Activated CD4-positive, alpha-beta memory T cell treated with anti-CD3 and anti-CD28 coated beads, Interleukin-2, amount 10 ng/mL, durations not matched to agents 7 days and 5 days (primary cell): ENCODE data around the gene POLR3A. TPM values are rescaled to one million over a fixed set of nuclear protein-coding genes. Genes with fewer than 3 reads are reported as not detected.
"Not testable (repeated sequence)": the region's sequence is repeated elsewhere in the genome, so short reads cannot be mapped to it uniquely, and the experiment has no call there.

Experiments used
- CTCF ChIA-PET: fragments of 350-600 bp; sonication (Branson Sonifier 250); formaldehyde crosslinking; loops from one replicate; lab custom pipeline; 2021; ENCODE audit warnings: antibody characterized with exemption, inconsistent platforms; lab: Charles Lee
- POLR2A ChIA-PET: fragments of 350-600 bp; sonication (Branson Sonifier 250); formaldehyde crosslinking; loops from one replicate; lab custom pipeline; 2021; ENCODE audit warnings: antibody characterized with exemption; lab: Charles Lee
- DNase-seq: peaks from one replicate; pipeline ENCODE4 v3.0.0-alpha.2; 2020
- H3K27ac Mint-ChIP-seq: one replicate; pipeline ENCODE4 v1.8.0; 2021; ENCODE audit warnings: mild to moderate bottlenecking, mixed read lengths
- H3K27me3 Mint-ChIP-seq: one replicate; pipeline ENCODE4 v1.8.0; 2021; ENCODE audit warnings: mixed read lengths
- H3K36me3 Mint-ChIP-seq: one replicate; pipeline ENCODE4 v1.8.0; 2021; ENCODE audit warnings: low read depth, mixed read lengths
- H3K4me1 Mint-ChIP-seq: one replicate; pipeline ENCODE4 v1.8.0; 2021; ENCODE audit warnings: mixed read lengths
- H3K4me3 Mint-ChIP-seq: one replicate; pipeline ENCODE4 v1.8.0; 2021; ENCODE audit warnings: mild to moderate bottlenecking, mixed read lengths
- H3K9me3 Mint-ChIP-seq: one replicate; pipeline ENCODE4 v1.8.0; 2021; ENCODE audit warnings: mixed read lengths
- total RNA-seq, 2 experiments: library from RNA; stranded (reverse); gene quantifications; one replicate each; pipeline ENCODE4 v1.2.3, GENCODE V29; 2021

POLR3A gene
- total RNA-seq, 2 experiments from 2014 or later = 16.6 to 16.8 TPM

DNA sequence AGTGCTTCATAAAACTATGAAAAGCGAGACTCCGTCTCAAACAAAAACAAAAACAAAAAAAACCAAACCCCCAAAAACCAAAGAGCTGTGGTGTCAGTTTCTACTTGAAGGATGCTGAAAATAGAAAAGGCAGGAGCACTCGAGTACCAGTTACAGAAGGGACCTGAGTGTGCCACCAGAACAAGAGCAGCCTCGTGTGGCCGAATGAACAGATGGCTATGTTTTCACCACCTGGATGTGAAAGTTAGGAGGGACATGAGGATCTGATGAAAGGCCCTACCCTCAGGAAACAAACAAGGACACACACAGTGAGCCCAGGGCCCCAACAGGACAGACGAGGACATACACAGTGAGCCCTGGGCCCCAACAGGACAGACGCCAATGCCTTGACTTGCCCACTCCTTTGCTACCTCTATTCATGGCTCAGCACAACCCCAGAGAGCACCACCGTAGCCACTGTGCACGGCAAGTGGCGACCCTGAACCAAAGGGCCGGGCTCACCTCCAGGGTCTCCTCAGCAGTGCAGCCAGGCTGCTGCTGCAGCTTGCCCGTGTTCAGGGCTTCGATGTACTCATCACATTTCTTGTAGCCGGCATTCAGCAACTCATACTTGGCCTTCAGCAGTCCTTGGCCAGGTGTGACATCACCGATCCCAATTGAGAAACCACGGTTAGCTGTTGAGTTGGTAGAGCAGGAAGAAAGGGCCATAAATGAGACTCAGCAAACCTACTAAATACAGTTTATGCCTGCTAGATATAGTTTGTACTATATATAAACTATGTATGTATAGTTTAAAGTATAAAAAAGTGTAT is 24.9 kb downstream of the POLR3A start:
- Mint-ChIP-seq H3K27ac (no peak overlapping the region), H3K36me3 (peaks cover 64% of the 10 kb centered on the region), H3K27me3 (no peaks in the 10 kb centered on the region), H3K4me1 (no peaks in the 10 kb centered on the region), H3K9me3 (no peaks in the 10 kb centered on the region), H3K4me3 (no peak overlapping the region)
- POLR2A ChIA-PET = no interaction called here
- no peak for DNase-seq
- CTCF ChIA-PET = no interaction called here

- H3K9me3 Mint-ChIP-seq = no peaks in the 10 kb centered on the region
- no peak overlapping the region for H3K4me3 Mint-ChIP-seq
Observed at GRCh38 chr10:78002541-78003288, 26.6 kb downstream of the POLR3A start.

DNA sequence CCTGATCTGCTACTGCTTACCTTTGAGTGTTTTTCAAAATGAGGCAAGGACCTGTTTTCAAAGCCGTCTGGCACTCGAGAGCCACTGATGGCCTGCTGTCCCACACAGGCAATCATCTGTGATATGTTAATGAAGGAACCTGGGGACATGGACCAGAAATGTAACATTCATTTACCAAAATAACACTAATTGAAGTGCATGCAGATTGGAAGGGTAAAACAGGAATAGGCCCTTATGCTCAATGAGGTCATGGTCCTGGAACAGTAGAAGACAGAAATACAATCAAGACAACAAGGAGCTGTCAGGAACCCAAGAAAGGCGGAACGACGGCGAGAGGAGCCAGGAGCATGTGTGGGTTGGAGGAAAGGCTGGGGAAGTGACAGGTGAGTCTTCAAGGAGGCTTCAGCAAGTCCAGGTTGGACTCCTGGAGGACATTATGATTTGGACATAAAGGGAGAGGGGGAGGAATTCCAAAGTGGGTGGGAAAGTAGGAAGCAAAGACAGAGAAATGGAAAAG is 28.3 kb downstream of the POLR3A start:
- no peak overlapping the region for H3K27ac Mint-ChIP-seq
- H3K27me3 Mint-ChIP-seq = no peaks in the 10 kb centered on the region
- ChIA-PET POLR2A (no interaction called here), CTCF (no interaction called here)
- no peaks in the 10 kb centered on the region for H3K4me1 Mint-ChIP-seq
- H3K9me3 Mint-ChIP-seq = no peaks in the 10 kb centered on the region
- H3K4me3 Mint-ChIP-seq = no peak overlapping the region
- peaks cover 69% of the 10 kb centered on the region for H3K36me3 Mint-ChIP-seq
- DNase-seq = no peak

More at GRCh38 chr10:78002541-78003288, 26.6 kb downstream of the POLR3A start:
- Mint-ChIP-seq H3K27me3 (no peaks in the 10 kb centered on the region), H3K36me3 (peaks cover 69% of the 10 kb centered on the region), H3K27ac (no peak overlapping the region), H3K4me1 (no peaks in the 10 kb centered on the region)
- CTCF ChIA-PET = no interaction called here
- POLR2A ChIA-PET = no interaction called here
- DNase-seq = no peak

DNA sequence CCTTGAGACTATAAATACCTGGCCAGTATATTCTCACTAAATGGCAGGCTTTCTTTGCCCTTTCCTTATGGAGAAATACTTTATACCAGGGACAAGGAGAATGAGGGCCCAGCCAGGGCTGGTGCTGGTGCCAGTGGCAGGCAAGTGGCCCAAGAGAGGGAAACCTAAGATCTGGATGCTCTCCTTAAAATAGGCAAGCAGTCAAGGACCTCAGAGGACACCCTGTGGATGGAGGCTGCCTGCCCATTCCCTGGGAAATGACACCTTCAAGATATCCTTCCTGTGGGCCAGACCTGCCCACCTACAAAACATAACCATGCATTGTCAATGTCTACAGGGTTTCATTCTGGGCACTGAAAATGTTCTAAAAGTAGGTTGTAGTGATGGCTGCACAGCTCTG is 29.1 kb downstream of the POLR3A start:
- Mint-ChIP-seq H3K9me3 (no peaks in the 10 kb centered on the region), H3K4me1 (no peaks in the 10 kb centered on the region), H3K27me3 (no peaks in the 10 kb centered on the region), H3K27ac (no peak overlapping the region), H3K4me3 (no peak overlapping the region), H3K36me3 (peaks cover 64% of the 10 kb centered on the region)
- no peak for DNase-seq
- ChIA-PET CTCF (no interaction called here), POLR2A (no interaction called here)

DNA sequence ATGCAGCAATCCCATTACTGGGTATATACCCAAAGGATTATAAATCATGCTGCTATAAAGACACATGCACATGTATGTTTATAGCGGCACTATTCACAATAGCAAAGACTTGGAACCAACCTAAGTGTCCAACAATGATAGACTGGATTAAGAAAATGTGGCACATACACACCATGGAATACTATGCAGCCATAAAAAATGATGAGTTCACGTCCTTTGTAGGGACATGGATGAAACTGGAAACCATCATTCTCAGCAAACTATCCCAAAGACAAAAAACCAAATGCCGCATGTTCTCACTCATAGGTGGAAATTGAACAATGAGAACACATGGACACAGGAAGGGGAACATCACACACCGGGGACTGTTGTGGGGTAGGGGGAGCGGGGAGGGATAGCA is 30.5 kb downstream of the POLR3A start:
- CTCF ChIA-PET, H3K27me3 Mint-ChIP-seq, POLR2A ChIA-PET, H3K4me1 Mint-ChIP-seq, DNase-seq, H3K9me3 Mint-ChIP-seq, H3K27ac Mint-ChIP-seq, H3K4me3 Mint-ChIP-seq: not testable (repeated sequence)
- peaks cover 59% of the 10 kb centered on the region for H3K36me3 Mint-ChIP-seq

GRCh38 chr10:77993620-77994019 is 35.7 kb downstream of the POLR3A start:
- Mint-ChIP-seq H3K27ac (no peak overlapping the region), H3K4me3 (no peak overlapping the region), H3K9me3 (no peaks in the 10 kb centered on the region), H3K36me3 (peaks cover 60% of the 10 kb centered on the region), H3K27me3 (no peaks in the 10 kb centered on the region), H3K4me1 (no peaks in the 10 kb centered on the region)
- ChIA-PET CTCF (interaction anchor here (1.0 kb wide), 1 partner anchor 23 kb away, joined by 3 read pairs; no protein-coding TSS in a partner anchor), POLR2A (no interaction called here)
- no peak for DNase-seq

DNA sequence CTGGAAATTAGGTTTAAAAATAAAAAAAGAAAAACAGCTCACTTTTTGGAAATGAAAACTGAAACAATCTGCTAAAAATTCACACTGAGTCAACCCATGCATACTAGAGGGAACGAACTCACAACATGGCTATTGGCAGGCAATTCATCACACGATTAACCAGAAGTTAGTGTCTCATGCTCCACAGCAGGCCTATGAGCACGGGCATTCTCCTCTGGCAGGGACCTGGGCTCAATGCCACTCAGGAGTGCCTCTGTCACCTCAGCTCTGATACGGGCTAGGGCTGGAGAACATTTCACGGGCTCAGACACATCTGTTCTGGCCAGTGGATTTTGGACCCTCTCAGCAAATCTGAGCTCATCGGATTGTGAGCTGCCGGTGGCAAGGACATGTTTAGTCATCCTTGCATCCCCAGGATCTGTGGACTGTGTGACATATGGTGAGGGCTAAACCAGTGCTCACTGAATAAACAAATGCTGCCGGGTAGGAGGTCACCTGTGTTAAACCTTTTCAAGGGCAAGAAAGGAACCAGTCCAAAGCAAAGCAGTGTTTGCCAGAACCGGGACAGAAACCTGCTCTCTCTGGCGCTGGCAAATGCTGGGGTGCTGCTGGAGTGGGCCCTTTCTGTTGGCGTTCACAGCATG is 40.1 kb downstream of the POLR3A start:
- H3K36me3 Mint-ChIP-seq = peaks cover 65% of the 10 kb centered on the region
- no peaks in the 10 kb centered on the region for H3K9me3 Mint-ChIP-seq
- no peaks in the 10 kb centered on the region for H3K4me1 Mint-ChIP-seq
- ChIA-PET POLR2A (no interaction called here), CTCF (no interaction called here)
- no peaks in the 10 kb centered on the region for H3K27me3 Mint-ChIP-seq
- no peak overlapping the region for H3K27ac Mint-ChIP-seq
- no peak overlapping the region for H3K4me3 Mint-ChIP-seq
- no peak for DNase-seq

GRCh38 chr10:77987671-77988255 is 41.6 kb downstream of the POLR3A start:
- CTCF ChIA-PET = interaction anchor here (1.6 kb wide), 1 partner anchor 10 kb away, joined by 3 read pairs; no protein-coding TSS in a partner anchor
- H3K4me3 Mint-ChIP-seq = no peak overlapping the region
- H3K36me3 Mint-ChIP-seq = peaks cover 65% of the 10 kb centered on the region
- no peak for DNase-seq
- H3K9me3 Mint-ChIP-seq = no peaks in the 10 kb centered on the region
- POLR2A ChIA-PET = no interaction called here
- no peak overlapping the region for H3K27ac Mint-ChIP-seq
- no peaks in the 10 kb centered on the region for H3K27me3 Mint-ChIP-seq
- no peaks in the 10 kb centered on the region for H3K4me1 Mint-ChIP-seq

DNA sequence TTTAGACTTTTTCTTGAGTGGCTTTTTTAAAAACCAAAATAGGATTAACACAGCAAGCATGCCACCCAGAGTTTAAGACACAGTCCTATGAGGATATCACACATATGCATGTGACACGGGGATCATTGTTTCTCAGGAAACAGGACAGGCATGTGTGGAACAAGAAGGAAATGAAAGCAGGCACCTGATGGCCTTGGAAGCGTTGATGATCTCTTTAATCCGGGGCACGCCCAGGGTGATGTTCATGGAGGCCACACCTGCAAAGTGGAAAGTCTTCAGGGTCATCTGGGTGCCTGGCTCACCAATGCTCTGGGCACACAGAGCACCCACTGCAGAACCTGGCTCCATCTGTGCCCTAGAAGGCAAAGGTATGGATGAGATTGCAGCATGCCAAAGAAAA is 44.3 kb downstream of the POLR3A start:
- POLR2A ChIA-PET = no interaction called here
- H3K36me3 Mint-ChIP-seq = peaks cover 72% of the 10 kb centered on the region

DNA sequence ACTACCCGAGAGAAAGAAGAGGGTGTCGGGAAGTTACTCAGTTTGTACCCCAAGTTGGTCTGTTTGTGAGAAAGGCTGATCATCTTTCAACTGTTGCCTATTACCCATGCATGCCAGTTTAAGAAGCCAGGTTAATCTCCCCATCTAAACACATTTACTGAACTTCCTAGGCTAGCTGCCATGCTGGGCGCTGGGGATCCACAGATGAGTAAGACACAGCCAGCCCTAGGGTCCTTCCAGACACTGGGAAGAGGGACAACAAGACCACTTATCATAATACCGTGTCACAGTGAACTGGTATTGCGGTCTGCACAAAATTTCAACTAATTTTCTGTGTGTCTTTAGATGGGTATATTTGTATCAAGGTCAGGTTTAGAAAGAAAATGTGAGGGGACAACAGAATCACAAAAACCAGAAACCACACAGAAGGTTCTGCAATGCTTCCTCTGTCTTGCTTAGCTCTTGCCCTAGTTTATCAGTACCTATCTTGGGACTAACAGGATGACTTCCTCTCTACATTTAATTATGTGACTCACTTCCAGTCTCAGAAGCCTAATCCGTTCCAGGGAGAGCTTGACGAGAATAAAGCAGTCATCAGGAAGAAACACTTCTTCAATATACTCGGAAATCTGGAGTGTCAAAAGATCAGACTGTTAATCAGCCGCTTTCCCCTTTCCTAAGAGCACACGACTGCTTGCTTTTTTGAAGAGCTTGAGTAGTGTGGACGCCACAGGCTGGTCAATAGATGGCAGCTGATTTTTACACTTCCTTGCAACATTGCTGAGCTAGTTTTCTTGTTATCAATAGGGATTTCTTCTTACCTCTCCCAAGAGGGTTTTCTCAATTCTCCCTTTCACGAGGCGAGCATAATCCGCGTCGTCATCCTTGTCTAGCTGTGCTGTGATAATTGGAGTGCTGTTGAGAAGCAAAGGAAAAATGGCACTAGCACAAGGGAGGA is 45.7 kb downstream of the POLR3A start:
- Mint-ChIP-seq H3K27me3 (no peaks in the 10 kb centered on the region), H3K9me3 (no peaks in the 10 kb centered on the region), H3K27ac (no peak overlapping the region), H3K4me3 (no peak overlapping the region), H3K4me1 (no peaks in the 10 kb centered on the region), H3K36me3 (peaks cover 66% of the 10 kb centered on the region)
- no peak for DNase-seq
- CTCF ChIA-PET = no interaction called here
- POLR2A ChIA-PET = no interaction called here

More for the DNA sequence above, 44.3 kb downstream of the POLR3A start:
- no peak overlapping the region for H3K27ac Mint-ChIP-seq
- no peaks in the 10 kb centered on the region for H3K27me3 Mint-ChIP-seq
- H3K4me3 Mint-ChIP-seq = no peak overlapping the region
- DNase-seq = no peak
- no peaks in the 10 kb centered on the region for H3K9me3 Mint-ChIP-seq
- CTCF ChIA-PET = no interaction called here
- H3K4me1 Mint-ChIP-seq = no peaks in the 10 kb centered on the region

GRCh38 chr10:77981281-77981680 is 48.0 kb downstream of the POLR3A start:
- no peak for DNase-seq
- ChIA-PET POLR2A (no interaction called here), CTCF (no interaction called here)
- H3K4me1 Mint-ChIP-seq = no peaks in the 10 kb centered on the region
- H3K4me3 Mint-ChIP-seq = no peak overlapping the region
- H3K9me3 Mint-ChIP-seq = no peaks in the 10 kb centered on the region
- H3K27me3 Mint-ChIP-seq = no peaks in the 10 kb centered on the region
- H3K36me3 Mint-ChIP-seq = peaks cover 70% of the 10 kb centered on the region
- no peak overlapping the region for H3K27ac Mint-ChIP-seq

DNA sequence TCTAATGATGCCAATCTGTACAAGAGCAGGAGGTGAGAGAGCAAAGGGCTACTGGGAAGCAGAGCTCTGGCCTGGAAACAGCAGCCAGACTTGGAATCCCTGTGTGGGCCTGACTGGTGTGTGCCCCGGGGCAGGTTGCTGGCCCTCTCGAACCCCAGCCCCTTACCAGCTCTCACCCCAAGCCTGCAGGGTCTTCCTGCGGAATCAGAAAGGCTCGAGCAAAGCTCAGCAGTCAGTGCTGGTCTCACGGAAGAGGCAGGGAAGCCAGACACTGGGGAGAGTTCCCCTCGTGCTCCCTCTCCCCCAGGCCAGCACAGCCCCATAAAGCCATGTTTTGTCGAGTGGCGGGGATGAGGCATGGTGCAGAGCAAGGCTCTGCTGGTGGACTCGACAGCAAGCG is 50.1 kb downstream of the POLR3A start:
- no peak overlapping the region for H3K27ac Mint-ChIP-seq
- H3K9me3 Mint-ChIP-seq = no peaks in the 10 kb centered on the region
- H3K4me1 Mint-ChIP-seq = no peaks in the 10 kb centered on the region
- DNase-seq = no peak
- no peak overlapping the region for H3K4me3 Mint-ChIP-seq
- H3K36me3 Mint-ChIP-seq = peaks cover 63% of the 10 kb centered on the region
- ChIA-PET POLR2A (no interaction called here), CTCF (no interaction called here)
- H3K27me3 Mint-ChIP-seq = no peaks in the 10 kb centered on the region
